Aorta (tissue), 5 donors: ENCODE measurements around the gene MED29. TPM values are rescaled to one million over a fixed set of nuclear protein-coding genes. Genes with fewer than 3 reads are reported as not detected.

Source experiments
- ATAC-seq: fragments of 200-7000 bp; cut with Tn5 transposase; one replicate; pipeline ENCODE4 v1.9.1; 2022; ENCODE audit warnings: moderate library complexity; ENCODE audit not compliant: low FRiP score
- DNase-seq, 2 donors: peaks; one replicate each; pipeline ENCODE4 v3.0.0-alpha.2; 2020
- H3K27ac ChIP-seq, 2 donors: one replicate each; pipeline ENCODE4 v1.5.1; 2013; ENCODE audit warnings: low read length in 2 of 2, mild to moderate bottlenecking in 2 of 2, moderate library complexity in 2 of 2, control low read depth in 1 of 2, inconsistent platforms in 1 of 2, low read depth in 1 of 2
- H3K27me3 ChIP-seq, 2 donors: one replicate each; pipeline ENCODE4 v1.6.1; 2013; ENCODE audit warnings: control low read depth in 1 of 2, low read length in 1 of 2, mild to moderate bottlenecking in 1 of 2, moderate library complexity in 1 of 2; ENCODE audit not compliant: insufficient read depth in 2 of 2, control insufficient read depth in 1 of 2
- H3K36me3 ChIP-seq, 2 donors: one replicate each; pipeline ENCODE4 v1.6.1; 2013; ENCODE audit warnings: control low read depth in 1 of 2, low read length in 1 of 2, mild to moderate bottlenecking in 1 of 2; ENCODE audit not compliant: insufficient read depth in 2 of 2, control insufficient read depth in 1 of 2
- H3K4me1 ChIP-seq, 2 donors: one replicate each; pipeline ENCODE4 v1.6.1; 2013; ENCODE audit warnings: low read length in 2 of 2, control low read depth in 1 of 2, mild to moderate bottlenecking in 1 of 2, moderate library complexity in 1 of 2; ENCODE audit not compliant: insufficient read depth in 2 of 2, control insufficient read depth in 1 of 2
- H3K4me3 ChIP-seq, 2 donors: one replicate each; pipeline ENCODE4 v1.5.1; 2013; ENCODE audit warnings: low read length in 2 of 2, control low read depth in 1 of 2, mild to moderate bottlenecking in 1 of 2
- H3K9me3 ChIP-seq: one replicate; pipeline ENCODE4 v1.6.1; 2013; ENCODE audit warnings: mild to moderate bottlenecking, low read length; ENCODE audit not compliant: control insufficient read depth
- WGBS, 2 donors: extraction: QIAGEN DNeasy Blood & Tissue Kit; methylation state at CpG; one replicate each; pipeline ENCODE4 v1.1.7; 2013; 5-methylcytosine and 5-hydroxymethylcytosine counted together
- intact Hi-C, 2 donors: fragments of 100-400 bp; cut with DNase I; formaldehyde crosslinking; loops; one replicate each; pipeline versions ENCODE4 v1.14.2 to v1.15.0; 2022
- polyA plus RNA-seq, 2 donors: library from polyadenylated mRNA; stranded (reverse); fragments of 200-250 nt; gene quantifications; one replicate each; pipeline ENCODE4 v1.2.3, GENCODE V29; 2013
- total RNA-seq, 2 donors: library from RNA; stranded (reverse); fragmentation: NEBNext Ultra II Directional; extraction: Animal tissue kit (Norgen Biotek cat#: 25700); gene quantifications; one replicate each; pipeline ENCODE4 v1.2.1, GENCODE V29; 2021
- donor health status: healthy with polysubstance abuse.
- donor health status: Bipolar disorder and iron deficiency.
- donor health status: DM: no; HTN: no; CAD: no.
- donor health status: DM: no; HTN: no; CAD: no.
- donor health status: DM: yes; HTN: yes; CAD: no.

Gene MED29
- total and polyA plus RNA-seq, 4 donors = 26.0 to 35.1 (median 29.3) TPM

- intact Hi-C loops = loop anchor here in 1 of 2 donors (2.0 kb wide), 1 partner anchor 14 kb away; no protein-coding TSS in a partner anchor
- ATAC-seq = no peak
Measured at GRCh38 chr19:39411081-39411831, 20.1 kb downstream of the MED29 start.

GRCh38 chr19:39411832-39412099 is 20.6 kb downstream of the MED29 start:
- peaks cover 0 to 2% of the 10 kb centered on the region in 2 donors for H3K36me3 ChIP-seq
- H3K27ac ChIP-seq = peak overlapping the region in 1 of 2 donors; percentile 11
- 0% methylated on average over 7 of the region's 7 CpGs for WGBS, 2 donors
- peaks cover 0 to under 1% of the 10 kb centered on the region in 2 donors for H3K27me3 ChIP-seq
- DNase-seq (peak; percentile 93 to 97), ATAC-seq (peak; percentile 33)
- H3K4me3 ChIP-seq = no peak overlapping the region
- H3K9me3 ChIP-seq = no peaks in the 10 kb centered on the region
- intact Hi-C loops = loop anchor here (1.0 to 2.0 kb wide), 4 partner anchors 14 to 33 kb away; partner anchors contain the start of gene SUPT5H (in 1 of the 2)
- H3K4me1 ChIP-seq = no peaks in the 10 kb centered on the region

More at GRCh38 chr19:39411081-39411831, 20.1 kb downstream of the MED29 start:
- Histone ChIP-seq H3K36me3 (peaks cover 0 to 2% of the 10 kb centered on the region in 2 donors), H3K27me3 (peaks cover 0 to 2% of the 10 kb centered on the region in 2 donors), H3K4me1 (no peaks in the 10 kb centered on the region), H3K27ac (peak overlapping the region; percentile 92 to 97), H3K4me3 (peak overlapping the region in 1 of 2 donors; percentile 89), H3K9me3 (no peaks in the 10 kb centered on the region)
- peak; percentile 74 to 90 for DNase-seq
- WGBS, 2 donors = 5 to 8% methylated on average over 9 of the region's 9 CpGs

- WGBS, 2 donors = 0% methylated on average over 52 to 60 of the region's 60 CpGs
Measured at GRCh38 chr19:39412100-39412866, 21.1 kb downstream of the MED29 start, which contains the start of gene PLEKHG2. PLEKHG2 (plus strand) TSS chr19:39412669; CDS start chr19:39414087, 1,418 bp downstream.

GRCh38 chr19:39412867-39413271 is 21.7 kb downstream of the MED29 start:
- WGBS, 2 donors = 0% methylated on average over 24 of the region's 24 CpGs
- ATAC-seq = no peak
- Histone ChIP-seq H3K4me3 (peak overlapping the region; percentile 75 to 89), H3K4me1 (no peaks in the 10 kb centered on the region), H3K36me3 (peaks cover 0 to 4% of the 10 kb centered on the region in 2 donors), H3K9me3 (no peaks in the 10 kb centered on the region), H3K27ac (peak overlapping the region; percentile 6 to 80), H3K27me3 (no peaks in the 10 kb centered on the region)
- intact Hi-C loops = loop anchor here (1.0 to 2.0 kb wide), 3 partner anchors 16 to 32 kb away; partner anchors contain the start of gene SUPT5H (in 1 of the 2)
- no peak for DNase-seq

More at GRCh38 chr19:39412100-39412866, 21.1 kb downstream of the MED29 start, which contains the start of gene PLEKHG2:
- Histone ChIP-seq H3K36me3 (peaks cover 0 to 2% of the 10 kb centered on the region in 2 donors), H3K27ac (peak within 1 kb of the TSS; percentile 6 to 92), H3K9me3 (no peaks in the 10 kb centered on the region), H3K4me3 (peak within 1 kb of the TSS; percentile 75 to 89), H3K4me1 (no peaks in the 10 kb centered on the region), H3K27me3 (no peaks in the 10 kb centered on the region)
- DNase-seq (peak; percentile 98), ATAC-seq (peak; percentile 67)
- intact Hi-C loops = loop anchor here (1.0 to 2.0 kb wide), 3 partner anchors 15 to 33 kb away; partner anchors contain the start of gene SUPT5H (in 1 of the 2)

- Histone ChIP-seq H3K36me3 (peaks cover 0 to 2% of the 10 kb centered on the region in 2 donors), H3K27ac (peak overlapping the region; percentile 6 to 80), H3K27me3 (no peaks in the 10 kb centered on the region), H3K4me1 (no peaks in the 10 kb centered on the region), H3K4me3 (peak overlapping the region; percentile 75 to 89), H3K9me3 (no peaks in the 10 kb centered on the region)
- 1 to 2% methylated on average over 30 to 54 of the region's 54 CpGs for WGBS, 2 donors
- DNase-seq (peak; percentile 88 to 93), ATAC-seq (peak; percentile 2)
- intact Hi-C loops = loop anchor here in 1 of 2 donors (2.0 kb wide), 1 partner anchor 31 kb away; the partner anchor contains the start of gene SUPT5H
Measured at GRCh38 chr19:39413272-39413910, 22.2 kb downstream of the MED29 start.

- DNase-seq = peak; percentile 63 to 84
- no peak for ATAC-seq
- intact Hi-C loops = loop anchor here (2.0 kb wide), 2 partner anchors 15 to 31 kb away; partner anchors contain the start of gene SUPT5H (in 1 of the 2)
- no peaks in the 10 kb centered on the region for H3K27me3 ChIP-seq
- peaks cover 0 to 2% of the 10 kb centered on the region in 2 donors for H3K36me3 ChIP-seq
- no peaks in the 10 kb centered on the region for H3K9me3 ChIP-seq
- 9 to 13% methylated on average over 18 of the region's 18 CpGs for WGBS, 2 donors
- no peaks in the 10 kb centered on the region for H3K4me1 ChIP-seq
- peak overlapping the region; percentile 75 to 89 for H3K4me3 ChIP-seq
- peak overlapping the region in 1 of 2 donors; percentile 77 for H3K27ac ChIP-seq
Measured at GRCh38 chr19:39413911-39414608, 22.9 kb downstream of the MED29 start.

GRCh38 chr19:39415111-39416046 is 24.2 kb downstream of the MED29 start:
- peaks cover under 1 to 3% of the 10 kb centered on the region in 2 donors for H3K36me3 ChIP-seq
- DNase-seq = no peak
- ATAC-seq = no peak
- peak overlapping the region in 1 of 2 donors; percentile 20 for H3K27ac ChIP-seq
- H3K4me1 ChIP-seq = no peaks in the 10 kb centered on the region
- intact Hi-C loops = loop anchor here in 1 of 2 donors (2.0 kb wide), 1 partner anchor 13 kb away; no protein-coding TSS in a partner anchor
- WGBS, 2 donors = 15 to 21% methylated on average over 33 to 35 of the region's 35 CpGs
- no peak overlapping the region for H3K4me3 ChIP-seq
- H3K27me3 ChIP-seq = no peaks in the 10 kb centered on the region
- H3K9me3 ChIP-seq = no peaks in the 10 kb centered on the region
